HCT116 (cell line): Measurements from ENCODE around the gene FIZ1. TPM values are rescaled to one million over a fixed set of nuclear protein-coding genes. Genes with fewer than 3 reads are reported as not detected.

Experiments used
- ATAC-seq: fragments of 200-7000 bp; cut with Tn5 transposase; 2 replicates; pipeline ENCODE4 v1.9.1; 2020; ENCODE audit warnings: mild to moderate bottlenecking, moderate library complexity
- BruUV-seq: library from RNA; stranded (reverse); fragments of 400-500 nt; replicated peaks from 2 replicates; lab custom pipeline; 2021; lab: Mats Ljungman, UMichigan
- CTCF ChIA-PET: fragments of 300-600 bp; sonication (Branson Sonifier 250); formaldehyde crosslinking; loops from one replicate; lab custom pipeline; 2021; ENCODE audit warnings: antibody characterized with exemption; lab: Charles Lee
- POLR2A ChIA-PET: fragments of 300-600, 350-600 bp; sonication (Branson Sonifier 250); formaldehyde crosslinking; loops from one replicate; lab custom pipeline; 2021; ENCODE audit warnings: antibody characterized with exemption; lab: Charles Lee
- RAD21 ChIA-PET, 2 experiments: fragments of 300-600 bp; sonication (Branson Sonifier 250); formaldehyde crosslinking; loops; one replicate each; lab custom pipeline; 2023; ENCODE audit warnings: low total read pairs in 2 of 2; ENCODE audit not compliant: uncharacterized antibody in 2 of 2, unreplicated experiment in 2 of 2, low non-redundant PET in 1 of 2; lab: Charles Lee
- DNase-seq: peaks from one replicate; pipeline ENCODE4 v3.0.0-alpha.2; 2010; ENCODE audit warnings: low read depth, low spot score
- H2AFZ ChIP-seq: fragments of 200-600 bp; shearing (Covaris generic), sonication (generic); 2 replicates; pipeline ENCODE4 v1.6.1; 2017; ENCODE audit warnings: low read depth, mixed run types, mixed read lengths, antibody characterized with exemption, low read length; ENCODE audit not compliant: poor library complexity, severe bottlenecking
- H3K27ac ChIP-seq: 2 replicates; pipeline ENCODE4 v1.5.1; 2012; ENCODE audit warnings: low read depth, low read length
- H3K27me3 ChIP-seq: fragments of 200-600 bp; sonication (generic); 2 replicates; pipeline ENCODE4 v1.6.1; 2016; ENCODE audit warnings: mixed run types, low read length, mixed read lengths; ENCODE audit not compliant: insufficient read depth
- H3K36me3 ChIP-seq, 2 experiments: fragments of 200-500 bp in 1 of 2; fragments of 200-600 bp in 1 of 2; sonication (Bioruptor generic) in 1 of 2; sonication (generic) in 1 of 2; 2 replicates each; pipeline versions ENCODE4 v1.5.1 to v1.6.1; 2014 to 2016; ENCODE audit warnings: low read length in 2 of 2, inconsistent platforms in 1 of 2, mixed read lengths in 1 of 2, mixed run types in 1 of 2; ENCODE audit not compliant: insufficient read depth in 2 of 2, control insufficient read depth in 1 of 2
- H3K4me1 ChIP-seq, 2 experiments: fragments of 200-600 bp in 1 of 2; sonication (generic) in 1 of 2; 2 replicates each; pipeline versions ENCODE4 v1.5.1 to v1.6.1; 2012 to 2017; ENCODE audit warnings: low read length in 2 of 2, inconsistent platforms in 1 of 2, mild to moderate bottlenecking in 1 of 2, mixed read lengths in 1 of 2, mixed run types in 1 of 2, moderate library complexity in 1 of 2; ENCODE audit not compliant: insufficient read depth in 2 of 2, control insufficient read depth in 1 of 2
- H3K4me2 ChIP-seq: fragments of 200-600 bp; sonication (generic); 2 replicates; pipeline ENCODE4 v1.6.1; 2017; ENCODE audit warnings: mixed run types, low read length, mixed read lengths
- H3K4me3 ChIP-seq, 2 experiments: fragments of 200-600 bp in 1 of 2; sonication (generic) in 1 of 2; replicated peaks in 1 of 2; 2 replicates each; pipeline ENCODE4 v1.5.1; 2011 to 2016; ENCODE audit warnings: low read length in 2 of 2, control low read depth in 1 of 2, low read depth in 1 of 2, mild to moderate bottlenecking in 1 of 2, mixed read lengths in 1 of 2, mixed run types in 1 of 2
- H3K79me2 ChIP-seq: fragments of 200-600 bp; sonication (generic); 2 replicates; pipeline ENCODE4 v1.6.1; 2017; ENCODE audit warnings: mild to moderate bottlenecking, mixed run types, low read length, moderate library complexity, mixed read lengths; ENCODE audit not compliant: insufficient read depth
- H3K9ac ChIP-seq: fragments of 200-600 bp; sonication (generic); 2 replicates; pipeline ENCODE4 v1.6.1; 2016; ENCODE audit warnings: low read length, mixed read lengths
- H3K9me2 ChIP-seq: fragments of 200-600 bp; sonication (generic), shearing (Covaris generic); 2 replicates; pipeline ENCODE4 v1.6.1; 2017; ENCODE audit warnings: mixed run types, mild to moderate bottlenecking, moderate library complexity; ENCODE audit not compliant: insufficient read depth
- H3K9me3 ChIP-seq, 2 experiments: fragments of 200-500 bp in 1 of 2; fragments of 200-600 bp in 1 of 2; sonication (Bioruptor generic) in 1 of 2; sonication (generic) in 1 of 2; 2 replicates each; pipeline ENCODE4 v1.6.1; 2014 to 2017; ENCODE audit warnings: low read length in 2 of 2, mixed read lengths in 2 of 2, inconsistent platforms in 1 of 2, low read depth in 1 of 2, mild to moderate bottlenecking in 1 of 2, mixed run types in 1 of 2, moderate library complexity in 1 of 2; ENCODE audit not compliant: control insufficient read depth in 1 of 2, insufficient read depth in 1 of 2
- H4K20me1 ChIP-seq: fragments of 200-600 bp; sonication (generic), shearing (Covaris generic); 2 replicates; pipeline ENCODE4 v1.6.1; 2017; ENCODE audit warnings: mixed run types, mild to moderate bottlenecking, moderate library complexity; ENCODE audit not compliant: insufficient read depth
- CBX3 ChIP-seq: IDR thresholded peaks from 2 replicates; pipeline ENCODE4 v1.6.1; 2012; ENCODE audit warnings: low read depth
- EGR1 ChIP-seq: IDR thresholded peaks from 2 replicates; pipeline ENCODE4 v1.6.1; 2012; ENCODE audit warnings: low read depth
- RAD21 ChIP-seq: IDR thresholded peaks from 2 replicates; pipeline ENCODE4 v1.6.1; 2012; ENCODE audit warnings: low read depth, mild to moderate bottlenecking
- REST ChIP-seq: IDR thresholded peaks from 2 replicates; pipeline ENCODE4 v1.6.1; 2012; ENCODE audit warnings: low read depth
- TCF7L2 ChIP-seq: IDR thresholded peaks from 2 replicates; pipeline ENCODE4 v1.7.0; 2011; ENCODE audit warnings: borderline replicate concordance, inconsistent platforms; ENCODE audit not compliant: insufficient read depth, insufficient read length; ENCODE audit errors: extremely low read depth
- intact Hi-C: fragments of 100-400 bp; cut with micrococcal nuclease; formaldehyde crosslinking; loops from 2 replicates; pipeline ENCODE4 v1.10.0; 2022
- total RNA-seq: library from RNA; stranded (reverse); gene quantifications from one replicate; pipeline ENCODE4 v1.2.1, GENCODE V29; 2021; ENCODE audit not compliant: unreplicated experiment

Gene FIZ1
- total RNA-seq, 1 experiment from 2014 or later, result 15.3 TPM

DNA sequence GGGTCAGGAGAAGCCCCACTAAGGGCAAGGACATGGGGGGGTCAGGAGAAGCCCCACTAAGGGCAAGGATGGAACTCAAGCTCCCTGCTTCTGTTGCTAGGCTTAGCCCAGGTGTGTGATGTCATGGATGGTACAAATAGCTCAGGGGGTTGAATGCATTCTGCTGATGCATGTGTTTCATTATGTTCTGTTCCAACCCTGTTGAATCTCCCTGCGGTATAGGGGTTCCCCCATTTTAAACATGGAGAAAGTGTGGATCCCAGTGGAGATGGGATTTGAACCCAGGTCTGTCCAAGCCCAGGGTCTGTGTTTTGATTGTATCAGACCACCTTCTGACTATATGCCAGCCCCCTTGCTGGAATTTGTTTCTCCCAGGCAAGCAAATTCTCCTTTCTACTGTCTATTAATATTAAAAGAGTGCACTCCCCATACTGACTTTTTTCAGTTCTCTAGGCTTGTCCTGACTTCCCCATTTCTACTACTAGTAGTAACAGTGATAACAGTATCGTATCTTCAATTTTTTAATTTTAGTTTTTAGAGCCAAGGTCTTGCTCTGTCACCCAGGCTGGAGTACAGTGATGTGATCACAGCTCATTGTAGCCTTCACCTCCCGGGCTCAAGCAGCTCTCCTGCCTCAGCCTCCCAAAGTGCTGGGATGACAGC, 12.8 kb upstream of the FIZ1 start:
- TF ChIP-seq RAD21, result no peak
- TF ChIP-seq EGR1, result no peak
- TF ChIP-seq TCF7L2, result no peak
- no peak for TF ChIP-seq REST
- no peak for TF ChIP-seq CBX3
- ChIA-PET CTCF (no interaction called here), RAD21 (no interaction called here), POLR2A (no interaction called here)
- Histone ChIP-seq H2AFZ (no peak overlapping the region), H3K79me2 (peaks cover 37% of the 10 kb centered on the region), H3K27me3 (no peaks in the 10 kb centered on the region), H3K9ac (no peak overlapping the region), H3K4me3 (no peak overlapping the region), H3K4me1 (peaks cover 0 to under 1% of the 10 kb centered on the region in 2 experiments; a peak in 1 of 4 replicates), H4K20me1 (no peaks in the 10 kb centered on the region), H3K4me2 (no peak overlapping the region), H3K27ac (no peak overlapping the region), H3K36me3 (peaks cover 6 to 18% of the 10 kb centered on the region in 2 experiments; a peak in 3 of 4 replicates), H3K9me3 (no peaks in the 10 kb centered on the region), H3K9me2 (no peaks in the 10 kb centered on the region)
- no peak for ATAC-seq
- intact Hi-C loops, result no loop called here
- BruUV-seq, result no TSS peak
- no peak for DNase-seq
